22Rv1 (cell line): ENCODE measurements around the gene CYP2W1.

ENCODE experiments used
- ZFX ChIP-seq: fragments of 450-650 bp; IDR thresholded peaks from 2 replicates; pipeline ENCODE4 v1.6.1; 2017; ENCODE audit warnings: antibody characterized with exemption, borderline replicate concordance
- TF ChIP-seq, protein P1 (sequence below): fragments of 450-650 bp; IDR thresholded peaks from 2 replicates; pipeline ENCODE4 v1.5.1; 2017; ENCODE audit warnings: mild to moderate bottlenecking

DNA sequence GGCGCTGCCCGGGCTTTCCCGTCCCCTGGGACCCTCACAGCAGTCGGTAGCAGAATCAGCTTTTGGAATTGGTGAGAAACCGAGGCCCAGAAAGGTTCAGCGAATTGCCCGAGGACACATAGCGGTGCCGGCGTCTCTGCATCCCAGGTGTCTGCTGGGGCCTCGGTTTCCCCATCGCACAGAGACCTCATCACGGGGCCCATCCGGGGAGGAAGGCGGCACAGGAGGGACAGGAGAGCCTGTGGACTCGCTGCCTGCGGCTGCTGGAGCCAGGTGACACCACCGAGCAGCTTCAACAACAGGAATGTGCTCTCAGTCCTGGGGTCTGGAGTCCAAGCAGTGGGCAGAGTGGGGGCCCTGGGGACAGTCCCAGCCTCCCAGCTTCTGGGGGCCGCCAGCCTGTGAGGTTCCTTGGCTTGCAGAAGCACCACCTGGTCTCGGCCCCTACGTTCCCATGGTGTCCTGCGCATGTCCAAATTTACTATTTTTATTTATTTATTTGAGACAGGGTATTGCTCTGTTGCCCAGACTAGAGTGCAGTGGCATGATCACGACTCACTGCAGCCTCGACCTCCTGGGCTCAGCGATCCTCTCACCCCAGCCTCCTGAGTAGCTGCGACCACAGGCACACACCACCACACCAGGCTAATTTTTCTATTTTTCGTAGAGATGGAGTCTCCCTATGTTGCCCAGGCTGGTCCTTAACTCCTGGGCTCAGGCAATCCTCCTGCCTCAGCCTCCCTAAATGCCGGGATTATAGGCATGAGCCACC is 7.1 kb upstream of the CYP2W1 start:
- TF ChIP-seq, protein P1, sequence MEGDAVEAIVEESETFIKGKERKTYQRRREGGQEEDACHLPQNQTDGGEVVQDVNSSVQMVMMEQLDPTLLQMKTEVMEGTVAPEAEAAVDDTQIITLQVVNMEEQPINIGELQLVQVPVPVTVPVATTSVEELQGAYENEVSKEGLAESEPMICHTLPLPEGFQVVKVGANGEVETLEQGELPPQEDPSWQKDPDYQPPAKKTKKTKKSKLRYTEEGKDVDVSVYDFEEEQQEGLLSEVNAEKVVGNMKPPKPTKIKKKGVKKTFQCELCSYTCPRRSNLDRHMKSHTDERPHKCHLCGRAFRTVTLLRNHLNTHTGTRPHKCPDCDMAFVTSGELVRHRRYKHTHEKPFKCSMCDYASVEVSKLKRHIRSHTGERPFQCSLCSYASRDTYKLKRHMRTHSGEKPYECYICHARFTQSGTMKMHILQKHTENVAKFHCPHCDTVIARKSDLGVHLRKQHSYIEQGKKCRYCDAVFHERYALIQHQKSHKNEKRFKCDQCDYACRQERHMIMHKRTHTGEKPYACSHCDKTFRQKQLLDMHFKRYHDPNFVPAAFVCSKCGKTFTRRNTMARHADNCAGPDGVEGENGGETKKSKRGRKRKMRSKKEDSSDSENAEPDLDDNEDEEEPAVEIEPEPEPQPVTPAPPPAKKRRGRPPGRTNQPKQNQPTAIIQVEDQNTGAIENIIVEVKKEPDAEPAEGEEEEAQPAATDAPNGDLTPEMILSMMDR, result no peak
- no peak for TF ChIP-seq ZFX
